Body of pancreas (tissue), 4 donors: ENCODE measurements around the gene NDNF. TPM values are rescaled to one million over a fixed set of nuclear protein-coding genes. Genes with fewer than 3 reads are reported as not detected.

Source experiments
- ATAC-seq: fragments of 150-250 bp; one replicate; pipeline ENCODE4 v1.9.1; 2016
- DNase-seq, 4 donors: peaks; one replicate each; pipeline ENCODE4 v3.0.0-alpha.2; 2019
- H3K27ac ChIP-seq, 4 donors: fragments of 200-600 bp; sonication (generic); 1 replicate in 3 of 4; 2 replicates in 1 of 4; pipeline versions ENCODE4 v1.5.1 to v1.6.1; 2016 to 2019; ENCODE audit warnings: mild to moderate bottlenecking in 1 of 4, mixed read lengths in 1 of 4, moderate library complexity in 1 of 4
- H3K27me3 ChIP-seq, 2 donors: fragments of 200-600 bp; sonication (generic); one replicate each; pipeline ENCODE4 v1.6.0; 2016; ENCODE audit warnings: mild to moderate bottlenecking in 1 of 2
- H3K36me3 ChIP-seq, 2 donors: fragments of 200-600 bp; sonication (generic); replicated peaks in 1 of 2; 2 replicates each; pipeline ENCODE4 v1.5.1; 2016; ENCODE audit warnings: low read depth in 2 of 2; ENCODE audit not compliant: insufficient read depth in 1 of 2
- H3K4me1 ChIP-seq: fragments of 200-600 bp; sonication (generic); one replicate; pipeline ENCODE4 v1.6.0; 2016
- H3K4me3 ChIP-seq, 2 donors: fragments of 200-600 bp; sonication (generic); 1 replicate in 1 of 2; 2 replicates in 1 of 2; pipeline ENCODE4 v1.5.1; 2016 to 2019
- H3K9me3 ChIP-seq, 3 donors: fragments of 200-600 bp; sonication (generic); 1 replicate in 2 of 3; 2 replicates in 1 of 3; pipeline ENCODE4 v1.5.1; 2016
- CTCF ChIP-seq, 7 experiments: fragments of 450-650 bp in 4 of 7; fragments of 200-600 bp in 3 of 7; sonication (generic) in 3 of 7; IDR thresholded peaks; one replicate each; pipeline ENCODE4 v1.5.1; 2016 to 2019; ENCODE audit warnings: antibody characterized with exemption in 7 of 7
- POLR2A ChIP-seq, 3 donors: fragments of 450-650 bp; IDR thresholded peaks; one replicate each; pipeline ENCODE4 v1.6.1; 2016; ENCODE audit warnings: antibody characterized with exemption in 3 of 3, mild to moderate bottlenecking in 2 of 3
- WGBS, 2 donors: methylation state at CpG; one replicate each; pipeline ENCODE4 v1.1.5; 2017; 5-methylcytosine and 5-hydroxymethylcytosine counted together
- intact Hi-C: fragments of 100-400 bp; cut with DNase I; formaldehyde crosslinking; loops from one replicate; pipeline ENCODE4 v1.15.1; 2023
- total RNA-seq, 2 donors: library from RNA; depleted of rRNA; stranded (reverse); fragments of >200 nt; gene quantifications; one replicate each; pipeline ENCODE4 v1.1.0, GENCODE V29; 2016

The NDNF gene
- total RNA-seq, 2 donors from 2014 or later: 0.52 to 0.66 TPM

GRCh38 chr4:121014544-121014943 lies 57.8 kb downstream of the NDNF start:
- TF ChIP-seq CTCF (IDR thresholded peaks at IDR 0.05) (no peak), POLR2A (IDR thresholded peaks at IDR 0.05) (no peak)
- no peak for DNase-seq
- no peak overlapping the region for H3K27ac ChIP-seq
- H3K4me3 ChIP-seq: no peak overlapping the region
- no peak for ATAC-seq
- 67 to 82% methylated on average over 1 of the region's 1 CpG for WGBS, 2 donors
- no peaks in the 10 kb centered on the region for H3K27me3 ChIP-seq
- H3K9me3 ChIP-seq: no peaks in the 10 kb centered on the region
- no peaks in the 10 kb centered on the region for H3K4me1 ChIP-seq
- intact Hi-C loops: no loop called here
- H3K36me3 ChIP-seq: no peaks in the 10 kb centered on the region

DNA sequence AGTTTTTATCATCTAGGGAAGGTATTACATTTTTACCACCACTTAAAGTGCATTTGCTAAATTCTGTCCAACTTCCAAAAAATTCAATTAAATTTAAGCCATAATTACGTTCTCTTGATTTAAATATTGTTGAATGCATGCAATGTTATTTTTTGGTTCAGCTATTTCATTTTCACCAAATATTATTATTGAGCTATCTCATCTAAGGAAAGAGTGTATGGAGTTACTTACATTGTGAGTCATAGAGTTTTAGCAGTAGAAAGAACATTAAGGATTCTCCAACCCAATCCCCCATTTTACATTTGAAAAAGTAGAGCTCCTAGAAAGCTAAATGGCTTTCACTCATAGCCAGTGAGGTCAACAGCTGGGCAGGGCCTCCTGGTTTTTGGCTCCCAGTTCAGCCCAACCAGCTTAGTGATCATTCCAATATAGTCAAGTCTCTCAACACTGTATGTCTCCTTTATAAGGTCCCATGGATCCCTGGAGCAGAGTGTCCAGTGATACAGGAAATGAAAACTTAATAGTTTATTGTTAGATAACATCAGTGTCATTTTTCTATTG lies 60.5 kb downstream of the NDNF start:
- DNase-seq (no peak), ATAC-seq (no peak)
- no peaks in the 10 kb centered on the region for H3K4me1 ChIP-seq
- H3K27ac ChIP-seq: no peak overlapping the region
- no peaks in the 10 kb centered on the region for H3K36me3 ChIP-seq
- intact Hi-C loops: no loop called here
- no peaks in the 10 kb centered on the region for H3K9me3 ChIP-seq
- H3K27me3 ChIP-seq: no peaks in the 10 kb centered on the region
- WGBS, 2 donors: 90 to 94% methylated on average over 1 of the region's 1 CpG
- no peak for TF ChIP-seq CTCF (IDR thresholded peaks at IDR 0.05)
- no peak for TF ChIP-seq POLR2A (IDR thresholded peaks at IDR 0.05)
- H3K4me3 ChIP-seq: no peak overlapping the region

GRCh38 chr4:121011138-121011537 lies 61.2 kb downstream of the NDNF start:
- Histone ChIP-seq H3K4me1 (no peaks in the 10 kb centered on the region), H3K9me3 (no peaks in the 10 kb centered on the region), H3K27ac (no peak overlapping the region), H3K27me3 (no peaks in the 10 kb centered on the region), H3K4me3 (no peak overlapping the region), H3K36me3 (no peaks in the 10 kb centered on the region)
- DNase-seq (no peak), ATAC-seq (no peak)
- 74 to 79% methylated on average over 2 of the region's 2 CpGs for WGBS, 2 donors
- intact Hi-C loops: no loop called here
- TF ChIP-seq CTCF (IDR thresholded peaks at IDR 0.05) (no peak), POLR2A (IDR thresholded peaks at IDR 0.05) (no peak)

DNA sequence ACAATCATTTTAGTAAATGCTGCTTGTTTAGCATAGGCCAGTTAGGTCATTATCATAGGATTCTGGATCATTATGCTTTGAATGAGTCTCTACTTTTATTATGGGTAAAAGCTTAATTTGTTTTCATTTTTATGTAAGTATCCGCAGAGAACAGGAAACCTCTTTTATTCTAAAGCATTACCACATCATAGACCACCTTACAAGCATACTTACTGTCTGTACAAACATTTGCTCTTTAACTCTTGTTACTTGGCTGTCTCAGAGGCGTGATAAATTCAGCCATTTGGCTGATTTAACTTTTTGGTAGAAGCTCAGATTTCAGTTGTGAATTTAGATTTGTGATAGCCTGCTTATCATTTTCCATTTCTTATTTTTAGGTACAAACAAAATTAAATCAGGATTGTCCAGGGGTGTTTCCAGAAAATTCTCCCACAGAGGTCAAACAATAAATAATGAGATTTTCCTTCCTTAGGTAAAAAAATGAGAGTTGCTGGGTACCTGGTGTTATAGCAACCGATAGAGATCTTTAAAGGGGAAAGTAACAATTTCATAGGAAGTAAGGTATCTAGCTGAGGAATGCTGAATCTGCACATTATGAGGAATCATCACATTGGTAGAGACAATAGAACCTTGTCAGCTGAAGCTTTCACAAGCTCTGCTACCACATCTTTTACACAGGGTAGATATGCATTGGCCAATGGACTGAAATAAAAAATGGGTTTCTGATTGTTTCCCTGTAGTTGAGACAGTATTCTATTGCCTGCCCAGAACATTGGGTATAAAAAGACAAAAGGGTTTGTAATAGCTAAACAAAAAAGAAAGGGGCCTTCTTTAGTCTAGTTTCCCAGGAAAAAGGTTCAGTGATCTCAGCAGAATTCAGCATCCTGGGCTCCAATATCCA lies 62.5 kb downstream of the NDNF start:
- Histone ChIP-seq H3K9me3 (no peaks in the 10 kb centered on the region), H3K4me3 (no peak overlapping the region), H3K27ac (no peak overlapping the region), H3K27me3 (no peaks in the 10 kb centered on the region), H3K4me1 (no peaks in the 10 kb centered on the region), H3K36me3 (no peaks in the 10 kb centered on the region)
- ATAC-seq (no peak), DNase-seq (no peak)
- 58 to 72% methylated on average over 3 of the region's 3 CpGs for WGBS, 2 donors
- TF ChIP-seq CTCF (IDR thresholded peaks at IDR 0.05) (no peak), POLR2A (IDR thresholded peaks at IDR 0.05) (no peak)
- intact Hi-C loops: no loop called here
